SK-N-SH treated with all-trans-retinoic acid at 6 μM for 48 hours (cell line): ENCODE results near the gene KCNIP1.
A peak's percentile ranks its signal among the peaks of the same experiment; 100 is the strongest.

Experiments used
- ATAC-seq: fragments of 200-7000 bp; cut with Tn5 transposase; 3 replicates; pipeline ENCODE4 v1.9.1; 2020; ENCODE audit warnings: mild to moderate bottlenecking, moderate library complexity
- ARNTL ChIP-seq: fragments of 450-650 bp; formaldehyde crosslinking; IDR thresholded peaks from 2 replicates; pipeline ENCODE4 v1.5.0; 2020; ENCODE audit warnings: low read depth, mild to moderate bottlenecking, moderate library complexity, borderline replicate concordance
- BACH2 ChIP-seq: fragments of 250-450 bp; sonication (Bioruptor Pico); IDR thresholded peaks from 2 replicates; pipeline ENCODE4 v1.9.0; 2021; ENCODE audit warnings: mild to moderate bottlenecking, borderline replicate concordance
- CREB5 ChIP-seq: fragments of 250-450 bp; sonication (Bioruptor Pico); IDR thresholded peaks from 2 replicates; pipeline ENCODE4 v1.5.1; 2020; ENCODE audit warnings: low read depth, mild to moderate bottlenecking, moderate library complexity
- CSDC2 ChIP-seq: fragments of 250-450 bp; sonication (Bioruptor Pico); IDR thresholded peaks from 2 replicates; pipeline ENCODE4 v1.5.0; 2020; ENCODE audit warnings: mild to moderate bottlenecking, moderate library complexity
- CSRNP3 ChIP-seq: fragments of 250-450 bp; sonication (Bioruptor Pico); IDR thresholded peaks from 2 replicates; pipeline ENCODE4 v1.5.1; 2021; ENCODE audit warnings: mild to moderate bottlenecking, moderate library complexity
- ESRRG ChIP-seq: fragments of 250-450 bp; sonication (Bioruptor Pico); IDR thresholded peaks from 2 replicates; pipeline ENCODE4 v1.6.1; 2021; ENCODE audit warnings: mild to moderate bottlenecking
- GLIS3 ChIP-seq: fragments of 250-450 bp; sonication (Bioruptor Pico); IDR thresholded peaks from 2 replicates; pipeline ENCODE4 v1.5.0; 2020; ENCODE audit warnings: mild to moderate bottlenecking, moderate library complexity
- ISL1 ChIP-seq: fragments of 250-450 bp; sonication (Bioruptor Pico); IDR thresholded peaks from 2 replicates; pipeline ENCODE4 v2.1.2; 2022; ENCODE audit warnings: mild to moderate bottlenecking, moderate library complexity
- OSR1 ChIP-seq: fragments of 250-450 bp; sonication (Bioruptor Pico); IDR thresholded peaks from 2 replicates; pipeline ENCODE4 v1.8.0; 2022; ENCODE audit warnings: moderate library complexity, mild to moderate bottlenecking, inconsistent platforms
- PATZ1 ChIP-seq: fragments of 250-450 bp; sonication (Bioruptor Pico); IDR thresholded peaks from 2 replicates; pipeline ENCODE4 v1.8.0; 2020; ENCODE audit warnings: mild to moderate bottlenecking, moderate library complexity, borderline replicate concordance
- POU6F1 ChIP-seq: fragments of 250-450 bp; sonication (Bioruptor Pico); IDR thresholded peaks from 2 replicates; pipeline ENCODE4 v1.8.0; 2021; ENCODE audit warnings: low read depth, mild to moderate bottlenecking, moderate library complexity, borderline replicate concordance
- PPARA ChIP-seq: fragments of 250-450 bp; sonication (Bioruptor Pico); IDR thresholded peaks from 2 replicates; pipeline ENCODE4 v1.5.0; 2020; ENCODE audit warnings: mild to moderate bottlenecking, borderline replicate concordance
- RARB ChIP-seq: fragments of 250-450 bp; sonication (Bioruptor Pico); IDR thresholded peaks from 2 replicates; pipeline ENCODE4 v1.8.0; 2021; ENCODE audit warnings: mild to moderate bottlenecking, moderate library complexity
- TCF4 ChIP-seq: fragments of 250-450 bp; sonication (Bioruptor Pico); IDR thresholded peaks from 2 replicates; pipeline ENCODE4 v1.8.0; 2021; ENCODE audit warnings: mild to moderate bottlenecking, moderate library complexity, borderline replicate concordance
- TOX ChIP-seq: fragments of 250-450 bp; sonication (Bioruptor Pico); IDR thresholded peaks from 2 replicates; pipeline ENCODE4 v1.8.0; 2021; ENCODE audit warnings: mild to moderate bottlenecking, moderate library complexity, borderline replicate concordance
- TSHZ2 ChIP-seq: fragments of 250-450 bp; sonication (Bioruptor Pico); IDR thresholded peaks from 2 replicates; pipeline ENCODE4 v1.5.0; 2020; ENCODE audit warnings: mild to moderate bottlenecking, moderate library complexity
- ZC3H10 ChIP-seq: fragments of 250-450 bp; sonication (Bioruptor Pico); IDR thresholded peaks from 2 replicates; pipeline ENCODE4 v1.5.1; 2021; ENCODE audit warnings: mild to moderate bottlenecking, moderate library complexity
- ZFP3 ChIP-seq: fragments of 250-450 bp; sonication (Bioruptor Pico); IDR thresholded peaks from 2 replicates; pipeline ENCODE4 v1.5.0; 2020; ENCODE audit warnings: mild to moderate bottlenecking, moderate library complexity
- ZNF565 ChIP-seq: fragments of 450-650 bp; formaldehyde crosslinking; conservative IDR thresholded peaks from 2 replicates; pipeline ENCODE4 v1.5.0; 2020; ENCODE audit warnings: low read depth, mild to moderate bottlenecking, moderate library complexity
- ZNF8 ChIP-seq: fragments of 450-650 bp; formaldehyde crosslinking; IDR thresholded peaks from 2 replicates; pipeline ENCODE4 v1.5.0; 2020; ENCODE audit warnings: mild to moderate bottlenecking, moderate library complexity

The KCNIP1 gene

GRCh38 chr5:170482511-170482910 is 21.3 kb upstream of the KCNIP1 start:
- TF ChIP-seq PPARA (no peak), PATZ1 (no peak), CREB5 (CRISPR knock-in tag) (no peak), OSR1 (CRISPR knock-in tag) (no peak), ESRRG (no peak), CSRNP3 (CRISPR knock-in tag) (no peak)
- ATAC-seq, result no peak

GRCh38 chr5:170483701-170484458 is 19.9 kb upstream of the KCNIP1 start:
- TF ChIP-seq ZNF565 (CRISPR knock-in tag), result no peak
- no peak for TF ChIP-seq ZNF8 (CRISPR knock-in tag)
- no peak for TF ChIP-seq RARB (CRISPR knock-in tag)
- no peak for TF ChIP-seq TOX
- TF ChIP-seq GLIS3, result no peak
- no peak for TF ChIP-seq ZC3H10 (CRISPR knock-in tag)
- TF ChIP-seq BACH2 (CRISPR knock-in tag), result no peak
- no peak for TF ChIP-seq PATZ1
- no peak for TF ChIP-seq ZFP3 (CRISPR knock-in tag)
- no peak for TF ChIP-seq ESRRG
- no peak for TF ChIP-seq CSDC2 (CRISPR knock-in tag)
- TF ChIP-seq CSRNP3 (CRISPR knock-in tag), result no peak
- TF ChIP-seq ARNTL (CRISPR knock-in tag), result no peak
- TF ChIP-seq TCF4 (CRISPR knock-in tag), result no peak
- TF ChIP-seq OSR1 (CRISPR knock-in tag), result no peak
- TF ChIP-seq TSHZ2 (CRISPR knock-in tag), result no peak
- TF ChIP-seq PPARA, result no peak
- TF ChIP-seq POU6F1, result no peak
- no peak for TF ChIP-seq ISL1 (CRISPR knock-in tag)
- ATAC-seq, result peak; percentile 18; the same call in 1 of the 3 replicates
